Ishikawa (cell line): ENCODE measurements around the gene NLRP9.

ENCODE experiments used
- CEBPB ChIP-seq: IDR thresholded peaks from 2 replicates; pipeline ENCODE4 v1.6.1; 2012
- CREB1 ChIP-seq: IDR thresholded peaks from 2 replicates; pipeline ENCODE4 v1.6.1; 2012; ENCODE audit warnings: low read depth
- EGR1 ChIP-seq: IDR thresholded peaks from 2 replicates; pipeline ENCODE4 v1.6.1; 2012
- EP300 ChIP-seq: IDR thresholded peaks from 2 replicates; pipeline ENCODE4 v1.6.1; 2012; ENCODE audit warnings: borderline replicate concordance
- FOXM1 ChIP-seq: IDR thresholded peaks from 2 replicates; pipeline ENCODE4 v1.6.1; 2012; ENCODE audit warnings: low read depth, borderline replicate concordance
- MAX ChIP-seq: IDR thresholded peaks from 2 replicates; pipeline ENCODE4 v1.6.1; 2012
- NFIC ChIP-seq: IDR thresholded peaks from 2 replicates; pipeline ENCODE4 v1.6.1; 2012
- RAD21 ChIP-seq: IDR thresholded peaks from 2 replicates; pipeline ENCODE4 v1.6.1; 2012; ENCODE audit warnings: low read depth
- REST ChIP-seq: IDR thresholded peaks from 2 replicates; pipeline ENCODE4 v1.6.1; 2012; ENCODE audit warnings: low read depth, mild to moderate bottlenecking
- TAF1 ChIP-seq: IDR thresholded peaks from 2 replicates; pipeline ENCODE4 v1.6.1; 2012; ENCODE audit warnings: low read depth, mild to moderate bottlenecking
- TCF12 ChIP-seq: IDR thresholded peaks from 2 replicates; pipeline ENCODE4 v1.6.1; 2012; ENCODE audit warnings: low read depth
- TEAD4 ChIP-seq: IDR thresholded peaks from 2 replicates; pipeline ENCODE4 v1.6.1; 2012
- USF1 ChIP-seq: IDR thresholded peaks from 2 replicates; pipeline ENCODE4 v1.6.1; 2012
- YY1 ChIP-seq: IDR thresholded peaks from 2 replicates; pipeline ENCODE4 v1.6.1; 2012; ENCODE audit warnings: low read depth
- ZBTB7A ChIP-seq: IDR thresholded peaks from 2 replicates; pipeline ENCODE4 v1.6.1; 2012; ENCODE audit warnings: low read depth

Gene NLRP9

GRCh38 chr19:55738302-55738701, at the start of gene NLRP9:
Gene NLRP9 (minus strand): TSS chr19:55738402. CDS start chr19:55738374, 28 bp downstream.
- TF ChIP-seq REST (no peak), EGR1 (no peak), CEBPB (no peak), CREB1 (no peak), TCF12 (no peak), USF1 (no peak), TEAD4 (no peak), FOXM1 (no peak), EP300 (no peak), NFIC (no peak), YY1 (no peak), RAD21 (no peak), ZBTB7A (no peak), MAX (no peak), TAF1 (no peak)

- TF ChIP-seq ZBTB7A (no peak), EGR1 (no peak), TEAD4 (no peak), TCF12 (no peak), FOXM1 (no peak), YY1 (no peak), REST (no peak), CEBPB (no peak), MAX (no peak), NFIC (no peak), CREB1 (no peak)
Observed at GRCh38 chr19:55781112-55781511, 42.9 kb upstream of the NLRP9 start.

GRCh38 chr19:55778331-55778730, 40.1 kb upstream of the NLRP9 start:
- TF ChIP-seq YY1, result no peak
- no peak for TF ChIP-seq TAF1
- no peak for TF ChIP-seq FOXM1
- no peak for TF ChIP-seq TCF12
- no peak for TF ChIP-seq CEBPB
- TF ChIP-seq REST, result no peak
- no peak for TF ChIP-seq USF1
- TF ChIP-seq NFIC, result no peak
- no peak for TF ChIP-seq EGR1
- TF ChIP-seq EP300, result no peak
- no peak for TF ChIP-seq RAD21
- no peak for TF ChIP-seq CREB1
- no peak for TF ChIP-seq TEAD4
- TF ChIP-seq MAX, result no peak
- TF ChIP-seq ZBTB7A, result no peak

GRCh38 chr19:55777528-55777927, 39.3 kb upstream of the NLRP9 start:
- TF ChIP-seq FOXM1, result no peak
- no peak for TF ChIP-seq ZBTB7A
- no peak for TF ChIP-seq EGR1
- TF ChIP-seq YY1, result no peak
- no peak for TF ChIP-seq TCF12
- no peak for TF ChIP-seq EP300
- TF ChIP-seq RAD21, result peak; percentile 44
